Activated CD8-positive, alpha-beta memory T cell treated with anti-CD3 and anti-CD28 coated beads for 1 hour (primary cell): ENCODE data around the gene CARS1.

ENCODE experiments used
- DNase-seq, 2 donors: peaks; one replicate each; pipeline ENCODE4 v3.0.0-alpha.2; 2020; ENCODE audit warnings: low read depth in 1 of 2; ENCODE audit errors: extremely low read depth in 1 of 2

Gene CARS1

DNA sequence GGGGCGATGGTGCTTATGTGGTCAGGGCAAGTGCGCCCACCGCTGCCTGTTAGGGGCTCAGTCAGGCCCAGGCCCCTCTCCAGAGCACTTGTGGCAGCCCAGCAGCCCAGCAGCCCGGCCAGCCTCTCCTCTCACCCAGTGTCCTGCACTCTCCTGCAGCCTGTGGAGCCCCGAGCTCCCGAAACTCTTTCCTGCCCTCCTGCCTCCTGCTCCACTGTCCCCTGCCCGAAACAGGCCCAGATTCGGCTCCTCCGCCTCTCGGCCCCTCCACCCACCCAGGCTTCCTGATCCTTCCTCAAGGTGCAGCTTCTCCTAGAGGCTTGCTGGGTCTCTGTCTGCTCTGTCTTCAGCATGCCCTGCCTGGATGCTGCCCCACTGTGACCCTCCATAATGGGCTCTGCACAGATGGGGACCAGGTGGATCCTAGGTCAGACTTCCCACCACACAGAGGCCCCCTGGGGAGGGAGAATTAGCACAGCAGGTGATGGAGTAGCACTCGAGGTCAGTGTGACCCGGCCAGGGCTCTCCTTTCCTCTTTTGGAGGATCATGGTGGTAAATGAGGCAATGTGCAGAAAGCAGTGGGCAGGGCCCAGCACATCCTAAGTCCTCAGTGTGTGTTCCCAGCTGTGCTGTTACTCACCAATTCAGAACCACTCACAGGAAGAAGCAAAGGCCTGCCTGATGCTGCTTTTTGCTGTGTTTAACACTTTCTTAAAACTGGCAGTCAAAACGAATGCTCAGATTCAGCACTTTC, 46.5 kb downstream of the CARS1 start:
- DNase-seq: no peak

GRCh38 chr11:3010004-3010403, 47.2 kb downstream of the CARS1 start:
- DNase-seq: no peak

DNA sequence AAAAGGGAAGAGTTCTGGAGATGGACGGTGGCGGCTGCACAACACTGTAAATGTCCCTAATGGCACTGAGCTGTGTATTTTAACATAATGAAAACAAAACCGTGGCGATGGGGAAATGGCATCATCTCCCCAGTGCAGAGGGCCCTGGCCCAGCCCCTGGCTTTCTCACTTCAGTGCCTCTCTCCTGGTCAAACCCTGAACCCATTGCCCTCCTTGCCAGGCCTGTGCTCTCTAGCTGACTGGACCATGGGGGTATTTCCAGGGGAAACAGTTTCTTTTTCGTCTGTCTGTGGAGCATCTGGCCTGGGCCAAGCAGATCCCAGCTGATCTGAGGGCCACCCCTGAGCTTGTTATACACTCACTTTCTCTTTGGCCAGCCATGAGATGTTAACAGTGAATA, 47.7 kb downstream of the CARS1 start:
- DNase-seq: no peak

DNA sequence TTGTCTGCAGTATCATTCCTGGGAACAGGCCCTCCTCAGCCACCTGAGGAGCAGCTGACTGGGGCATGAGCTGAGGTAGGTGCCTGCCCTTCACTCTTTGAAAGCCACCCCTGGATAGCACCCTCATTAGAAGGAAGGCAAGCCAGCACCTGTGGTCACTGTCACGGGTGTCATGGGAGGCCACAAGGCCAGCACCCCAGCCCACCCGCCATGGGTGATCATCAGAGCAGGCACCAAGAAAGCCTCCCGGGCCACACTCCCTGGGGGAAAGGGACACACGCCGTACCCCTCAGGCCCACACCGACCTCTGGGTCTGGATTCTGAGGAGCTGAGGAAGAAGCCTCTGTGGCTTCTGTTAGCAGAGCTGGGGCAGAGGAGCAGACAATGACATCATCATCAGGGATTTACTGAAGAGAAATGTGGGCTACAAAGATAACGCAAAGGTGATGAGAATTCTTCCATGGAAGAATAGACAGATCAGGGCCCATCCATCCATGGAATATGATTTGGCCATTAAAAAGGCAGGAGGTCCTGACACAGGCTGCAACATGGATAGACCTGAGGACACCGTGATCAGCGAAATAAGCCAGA, 48.4 kb downstream of the CARS1 start:
- DNase-seq: no peak

- DNase-seq: no peak
Measured at GRCh38 chr11:3007404-3008010, 49.7 kb downstream of the CARS1 start.

DNA sequence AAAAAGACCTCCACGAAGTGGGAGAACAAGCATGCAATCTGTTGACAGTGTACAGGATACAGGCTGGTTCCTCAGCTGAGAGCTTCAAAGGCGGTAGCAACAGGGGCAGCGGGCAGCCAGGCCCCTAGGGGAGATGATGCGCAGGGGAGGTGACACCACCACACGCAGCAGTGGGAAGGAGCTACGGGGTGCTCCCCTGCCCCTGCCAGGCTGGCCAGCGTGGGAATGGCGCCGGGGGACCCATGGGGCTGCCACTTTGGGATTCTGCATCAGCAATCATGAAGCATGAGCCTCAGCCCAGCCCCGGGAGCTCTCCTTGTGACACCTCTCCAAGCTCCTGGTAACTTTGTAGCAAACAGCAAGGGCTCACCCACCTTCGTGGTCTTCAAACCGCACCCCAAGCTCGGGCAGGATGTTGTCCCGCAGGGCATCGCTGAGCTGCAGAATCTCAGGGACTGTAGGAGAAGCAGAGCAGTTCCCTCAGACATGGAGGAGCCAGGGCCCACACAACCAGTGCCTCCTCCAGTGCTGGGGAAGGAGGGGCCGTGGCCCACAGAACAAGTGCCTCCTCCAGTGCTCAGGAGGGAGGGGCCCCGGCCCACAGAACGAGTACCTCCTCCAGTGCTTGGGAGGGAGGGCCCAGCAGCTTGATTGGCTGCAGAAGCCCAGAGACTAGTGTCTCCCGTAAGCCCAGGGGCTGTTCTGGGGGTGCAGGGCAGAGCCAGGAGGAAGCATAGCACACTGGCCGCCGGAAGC, 50.5 kb downstream of the CARS1 start:
- peak in 1 of 2 donors; percentile 35 for DNase-seq

DNA sequence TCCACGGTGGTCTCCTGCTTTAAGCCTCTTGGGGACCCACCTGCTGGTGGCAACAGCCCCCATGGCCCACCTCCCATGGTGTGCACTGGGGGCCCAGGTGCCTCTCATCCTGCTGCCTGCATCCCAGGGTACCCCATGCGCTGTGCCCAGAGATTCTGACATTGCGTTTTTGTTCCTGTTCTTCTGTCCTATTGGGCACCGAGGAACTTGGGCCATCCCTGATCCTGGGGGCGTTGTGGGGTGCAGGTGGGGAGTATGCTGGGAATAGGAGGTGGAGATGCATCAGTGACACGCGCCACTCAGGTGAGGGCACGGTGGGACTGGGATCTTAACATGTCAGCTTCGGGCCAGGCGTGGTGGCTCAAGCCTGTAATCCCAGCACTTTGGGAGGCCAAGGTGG, 52.7 kb downstream of the CARS1 start:
- DNase-seq: no peak

DNA sequence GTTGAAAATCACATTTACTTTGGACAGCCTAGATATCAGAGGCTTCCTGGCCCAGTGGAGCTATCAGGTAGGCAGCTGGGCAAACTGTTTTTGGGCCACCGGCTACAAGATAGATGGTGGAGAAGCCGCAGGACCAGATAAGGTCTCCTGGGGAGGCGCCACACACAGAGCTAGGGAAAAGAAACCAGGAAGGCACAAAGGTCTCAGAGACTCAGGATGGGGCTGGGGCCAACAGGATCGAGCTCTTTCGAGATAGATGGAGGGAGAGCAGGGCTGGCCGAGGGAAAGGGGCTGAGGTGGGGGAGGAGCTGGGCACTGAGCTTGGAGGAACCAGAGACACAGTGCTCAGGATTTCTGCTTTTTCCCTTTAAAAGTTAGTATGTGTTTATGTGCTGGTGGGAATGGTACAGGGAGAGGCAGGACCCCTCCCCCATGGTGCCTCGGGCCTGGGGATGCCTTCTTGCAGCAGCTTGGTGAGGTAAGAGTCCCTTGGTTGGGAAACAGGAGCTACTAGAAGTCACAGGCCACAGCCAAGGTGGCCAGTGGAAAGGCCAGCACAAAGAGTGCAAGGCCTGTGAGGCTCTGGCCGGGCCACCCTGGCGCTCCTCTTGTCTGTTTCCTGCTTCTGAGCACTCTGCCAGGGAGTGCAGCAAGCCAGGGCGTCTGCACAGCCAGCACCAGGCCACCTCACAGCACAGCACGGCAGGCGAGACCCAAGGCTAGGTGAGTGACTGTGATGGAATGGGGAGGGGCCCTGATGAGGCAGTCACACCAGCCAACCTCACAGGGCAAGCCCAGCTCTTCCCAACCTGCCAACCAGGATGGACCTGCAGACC, 53.6 kb downstream of the CARS1 start:
- DNase-seq: no peak

DNA sequence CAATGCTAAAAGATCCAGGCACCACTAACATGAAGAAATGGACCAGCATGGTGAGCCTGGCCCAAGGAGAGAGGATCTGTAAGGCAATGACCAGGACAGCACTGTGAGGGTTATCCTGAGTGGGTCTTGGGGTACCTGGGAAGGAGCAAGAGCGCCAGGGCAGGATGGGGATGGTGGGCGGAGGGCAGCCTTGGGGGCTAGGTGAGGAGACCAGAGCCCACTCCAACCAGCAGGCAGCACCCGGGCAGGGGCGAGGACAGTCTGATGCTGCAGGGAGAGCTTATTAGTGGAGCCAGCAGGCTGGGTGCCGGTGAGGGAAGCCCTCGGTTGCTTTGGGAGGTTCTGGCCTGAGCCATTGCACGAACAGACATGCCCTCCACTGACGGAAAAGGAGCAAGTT, 54.4 kb downstream of the CARS1 start:
- DNase-seq: no peak

- DNase-seq: no peak
Measured at GRCh38 chr11:3002351-3002861, 54.8 kb downstream of the CARS1 start.

DNA sequence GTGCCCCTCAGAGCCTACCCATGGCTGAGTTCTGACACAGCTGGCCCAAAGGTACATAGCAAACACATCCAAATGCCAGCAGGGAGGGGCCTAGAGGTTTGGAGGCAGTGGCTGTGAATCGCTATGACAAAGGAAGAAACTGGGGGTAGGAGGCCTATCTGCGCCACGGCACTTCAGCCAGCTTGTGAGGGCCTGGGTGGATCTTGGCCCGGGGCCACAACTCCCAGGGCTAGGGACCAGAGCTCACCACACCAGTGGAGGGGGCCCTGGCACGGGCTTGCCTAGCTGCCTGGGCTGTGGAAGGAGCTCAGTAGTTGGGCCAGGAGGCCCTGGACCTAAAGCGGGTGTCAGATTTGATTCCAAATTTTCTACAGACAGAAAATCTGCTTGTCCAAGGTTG, 55.7 kb downstream of the CARS1 start:
- DNase-seq: no peak

DNA sequence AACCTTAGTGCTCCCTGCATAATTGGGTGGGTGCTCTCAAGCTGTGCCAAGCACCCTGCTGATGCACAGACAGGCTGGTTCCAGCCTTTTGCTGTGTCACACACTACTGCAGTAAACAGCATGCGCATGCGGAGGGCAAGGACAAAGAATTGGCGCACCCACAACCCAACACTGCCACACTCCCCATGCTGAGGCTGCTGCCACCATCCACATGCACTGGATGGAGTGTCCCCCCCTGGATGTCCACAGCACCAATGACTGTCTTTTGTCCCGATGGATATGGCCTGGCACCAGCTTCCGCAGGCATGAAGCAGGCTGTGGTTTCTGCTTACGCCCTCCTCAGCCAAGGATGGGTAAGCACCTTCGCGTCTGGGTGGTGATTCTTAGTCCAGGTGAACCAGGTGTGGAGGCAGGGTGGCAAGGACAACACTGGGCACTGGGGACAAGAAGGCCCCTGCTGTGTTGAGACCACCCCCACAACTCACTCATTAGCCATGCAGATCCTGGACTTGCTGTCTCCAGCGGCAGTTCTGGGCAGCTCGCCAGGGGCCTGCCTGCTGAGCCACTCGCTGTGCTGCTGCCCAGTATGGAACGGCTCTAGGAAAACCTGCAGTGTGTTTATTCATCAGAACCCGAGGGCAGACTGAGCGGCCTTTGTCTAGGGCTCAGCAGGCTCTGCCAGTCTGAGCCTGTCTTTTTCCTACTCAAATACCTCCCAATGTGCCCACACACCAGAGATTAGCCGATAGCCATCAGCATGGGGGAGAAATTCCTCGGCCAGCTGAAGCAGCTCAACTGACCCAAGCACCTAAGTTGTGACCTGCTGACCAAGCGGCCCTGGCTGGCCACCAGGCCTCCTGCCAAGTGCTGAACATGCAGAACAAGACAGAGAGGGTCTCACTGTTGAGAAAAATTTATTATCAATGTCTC, 56.9 kb downstream of the CARS1 start:
- no peak for DNase-seq

GRCh38 chr11:2999464-2999998, 57.7 kb downstream of the CARS1 start:
- no peak for DNase-seq

DNA sequence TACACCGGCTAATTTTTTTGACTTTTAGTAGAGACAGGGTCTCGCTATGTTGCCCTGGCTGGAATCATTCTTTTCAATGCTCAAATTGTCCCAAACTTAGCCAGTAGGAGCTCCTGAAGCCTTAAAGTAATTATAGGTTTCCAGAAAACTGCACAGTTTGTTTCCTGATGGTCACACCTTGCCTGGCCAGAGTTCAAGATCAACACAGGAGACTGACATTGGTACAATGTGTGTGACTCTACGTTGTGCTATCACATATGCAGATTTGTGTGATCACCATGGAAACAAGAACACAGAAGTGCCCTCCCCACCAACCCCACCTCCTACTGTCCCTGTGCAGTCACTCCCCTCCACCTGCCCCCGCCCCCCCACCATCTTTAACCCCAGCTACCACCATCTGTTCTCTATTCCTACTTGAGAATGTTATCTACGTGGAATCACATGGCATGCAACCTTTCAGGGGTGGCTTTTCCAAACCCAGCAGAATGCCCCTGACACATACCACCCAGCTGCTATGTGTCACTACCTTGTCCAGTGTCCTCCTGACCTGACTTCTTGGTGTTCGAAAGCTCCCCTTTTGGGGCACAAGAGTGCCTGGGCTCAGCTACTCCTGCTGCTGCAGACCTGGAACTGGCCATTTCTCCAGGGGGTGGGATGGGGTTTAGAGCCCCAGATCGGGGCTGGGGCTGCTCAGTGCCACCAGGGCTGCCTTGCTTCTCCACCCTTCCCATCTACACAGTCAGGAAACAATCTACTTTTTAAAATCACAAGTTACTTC, 59.0 kb downstream of the CARS1 start:
- no peak for DNase-seq

- DNase-seq: no peak
Measured at GRCh38 chr11:2997406-2997805, 59.8 kb downstream of the CARS1 start.

GRCh38 chr11:2996976-2997375, 60.2 kb downstream of the CARS1 start:
- DNase-seq: no peak

DNA sequence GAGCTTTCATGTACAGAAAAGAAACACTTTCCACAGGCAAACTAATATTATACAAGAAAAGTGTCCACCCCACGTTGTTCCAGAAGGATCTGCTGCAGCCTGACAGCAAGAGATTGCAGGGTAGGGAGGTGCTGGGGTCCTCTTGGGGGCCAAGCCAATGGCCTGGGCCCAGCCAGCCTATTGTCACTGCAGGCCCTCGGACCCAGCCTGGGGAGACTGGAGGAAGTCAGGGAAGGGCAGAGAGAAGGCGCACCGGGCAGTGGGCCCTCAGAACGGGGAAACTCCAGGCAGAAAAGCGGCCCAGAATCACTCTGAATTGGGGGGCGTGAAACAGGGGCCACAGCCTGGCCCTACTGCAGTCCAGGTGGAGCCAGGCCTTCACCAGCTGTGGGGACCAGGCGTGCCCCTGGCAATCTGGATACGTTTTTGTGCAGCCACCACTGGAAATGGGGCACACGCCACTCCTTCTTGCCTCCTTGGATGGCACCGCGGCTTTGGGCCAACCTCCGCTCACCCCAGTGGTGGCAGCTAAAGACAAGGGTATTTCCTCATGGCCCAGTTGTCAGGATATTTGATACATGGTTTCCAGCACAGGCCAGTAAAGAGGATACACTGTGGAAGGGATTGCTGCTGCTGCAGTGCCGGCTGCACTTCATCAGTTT, 61.2 kb downstream of the CARS1 start:
- DNase-seq: no peak

DNA sequence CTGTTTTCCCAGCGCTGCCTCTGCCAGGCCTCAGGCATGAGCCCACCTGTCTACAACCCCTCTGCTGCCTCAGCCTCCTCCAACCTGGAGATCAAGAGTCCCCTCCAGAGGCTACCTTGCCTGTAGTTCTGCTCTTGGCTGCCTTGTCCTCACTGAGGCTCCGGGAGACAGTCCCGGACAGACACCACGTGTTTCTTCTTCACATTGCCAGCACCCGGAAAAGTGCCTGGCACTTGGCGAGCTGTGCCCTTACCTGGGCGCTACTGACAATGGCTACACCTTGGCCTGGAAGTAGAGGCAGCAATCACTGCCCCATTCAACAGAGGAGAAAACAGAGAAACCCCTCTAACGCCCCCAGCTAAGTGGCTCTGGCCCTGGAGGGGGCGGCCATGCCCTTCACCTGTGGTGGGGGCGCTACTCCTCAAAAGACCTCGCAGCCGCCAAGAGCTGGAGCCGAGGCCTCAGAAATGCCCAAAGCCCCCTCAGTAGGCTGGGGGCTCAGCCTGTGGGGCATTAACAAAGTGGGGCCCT, 62.1 kb downstream of the CARS1 start:
- DNase-seq: no peak
